Hepatocyte (in vitro differentiated cells): Measurements from ENCODE around the gene MUC6.

Source experiments
- EZH2 ChIP-seq: fragments of 200-600 bp; sonication (generic); IDR thresholded peaks from 2 replicates; pipeline ENCODE4 v1.6.1; 2016; ENCODE audit warnings: antibody characterized with exemption, mild to moderate bottlenecking, borderline replicate concordance
- EZH2phosphoT487 ChIP-seq: fragments of 200-600 bp; sonication (generic); IDR thresholded peaks from one replicate; pipeline ENCODE4 v1.6.1; 2018; ENCODE audit warnings: antibody characterized with exemption, mild to moderate bottlenecking, low read depth, moderate library complexity; ENCODE audit not compliant: unreplicated experiment, severe bottlenecking
- TF ChIP-seq, protein P1 (sequence below): fragments of 200-600 bp; sonication (generic); IDR thresholded peaks from 2 replicates; pipeline ENCODE4 v1.5.1; 2016; ENCODE audit warnings: antibody characterized with exemption, mild to moderate bottlenecking; ENCODE audit not compliant: poor library complexity

GRCh38 chr11:1034001-1034400 lies 2.5 kb downstream of the MUC6 start:
- TF ChIP-seq, protein P1, sequence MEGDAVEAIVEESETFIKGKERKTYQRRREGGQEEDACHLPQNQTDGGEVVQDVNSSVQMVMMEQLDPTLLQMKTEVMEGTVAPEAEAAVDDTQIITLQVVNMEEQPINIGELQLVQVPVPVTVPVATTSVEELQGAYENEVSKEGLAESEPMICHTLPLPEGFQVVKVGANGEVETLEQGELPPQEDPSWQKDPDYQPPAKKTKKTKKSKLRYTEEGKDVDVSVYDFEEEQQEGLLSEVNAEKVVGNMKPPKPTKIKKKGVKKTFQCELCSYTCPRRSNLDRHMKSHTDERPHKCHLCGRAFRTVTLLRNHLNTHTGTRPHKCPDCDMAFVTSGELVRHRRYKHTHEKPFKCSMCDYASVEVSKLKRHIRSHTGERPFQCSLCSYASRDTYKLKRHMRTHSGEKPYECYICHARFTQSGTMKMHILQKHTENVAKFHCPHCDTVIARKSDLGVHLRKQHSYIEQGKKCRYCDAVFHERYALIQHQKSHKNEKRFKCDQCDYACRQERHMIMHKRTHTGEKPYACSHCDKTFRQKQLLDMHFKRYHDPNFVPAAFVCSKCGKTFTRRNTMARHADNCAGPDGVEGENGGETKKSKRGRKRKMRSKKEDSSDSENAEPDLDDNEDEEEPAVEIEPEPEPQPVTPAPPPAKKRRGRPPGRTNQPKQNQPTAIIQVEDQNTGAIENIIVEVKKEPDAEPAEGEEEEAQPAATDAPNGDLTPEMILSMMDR = no peak
- TF ChIP-seq EZH2 (no peak), EZH2phosphoT487 (no peak)
